Ecto neural progenitor cell (in vitro differentiated cells): ENCODE measurements around the gene BEND7.
A peak's percentile ranks its signal among the peaks of the same experiment; 100 is the strongest.
"Not testable (repeated sequence)": the region's sequence is repeated elsewhere in the genome, so short reads cannot be mapped to it uniquely, and the experiment has no call there.

Experiments used
- DNase-seq: peaks from one replicate; pipeline ENCODE4 v3.0.0-alpha.2; 2018; ENCODE audit warnings: low spot score

The BEND7 gene

GRCh38 chr10:13481690-13482089 is 47.1 kb downstream of the BEND7 start:
- DNase-seq = no peak

- no peak for DNase-seq
Observed at GRCh38 chr10:13475124-13475523, 53.7 kb downstream of the BEND7 start.

GRCh38 chr10:13473986-13474385 is 54.8 kb downstream of the BEND7 start:
- no peak for DNase-seq

- DNase-seq = no peak
Observed at GRCh38 chr10:13472359-13472758, 56.5 kb downstream of the BEND7 start.

GRCh38 chr10:13470270-13470669 is 58.5 kb downstream of the BEND7 start:
- DNase-seq = no peak

- no peak for DNase-seq
Observed at GRCh38 chr10:13462551-13462950, 66.3 kb downstream of the BEND7 start.

- DNase-seq = no peak
Observed at GRCh38 chr10:13458687-13459012, 70.2 kb downstream of the BEND7 start.

- DNase-seq = no peak
Observed at GRCh38 chr10:13457958-13458686, 70.7 kb downstream of the BEND7 start.

- DNase-seq = no peak
Observed at GRCh38 chr10:13453896-13454295, 74.9 kb downstream of the BEND7 start.

GRCh38 chr10:13450069-13450468 is 78.7 kb downstream of the BEND7 start:
- DNase-seq = no peak

GRCh38 chr10:13449296-13449695 is 79.5 kb downstream of the BEND7 start:
- DNase-seq = no peak

- DNase-seq = no peak
Observed at GRCh38 chr10:13448216-13448615, 80.6 kb downstream of the BEND7 start.

- DNase-seq = no peak
Observed at GRCh38 chr10:13445656-13446400, 83.0 kb downstream of the BEND7 start.

- DNase-seq = no peak
Observed at GRCh38 chr10:13441476-13441875, 87.3 kb downstream of the BEND7 start.

- peak; percentile 84 for DNase-seq
Observed at GRCh38 chr10:13440185-13441061, 88.4 kb downstream of the BEND7 start.

- DNase-seq = peak; percentile 55
Observed at GRCh38 chr10:13439313-13440184, 89.3 kb downstream of the BEND7 start.

GRCh38 chr10:13437026-13437555 is 91.7 kb downstream of the BEND7 start:
- no peak for DNase-seq

GRCh38 chr10:13427943-13428342 is 100.9 kb downstream of the BEND7 start:
- not testable (repeated sequence) for DNase-seq

- DNase-seq = no peak
Observed at GRCh38 chr10:13425397-13425796, 103.4 kb downstream of the BEND7 start.

- no peak for DNase-seq
Observed at GRCh38 chr10:13422800-13423199, 106.0 kb downstream of the BEND7 start.

- DNase-seq = no peak
Observed at GRCh38 chr10:13421382-13421917, 107.4 kb downstream of the BEND7 start.
